GM23338 (cell line): ENCODE measurements around the gene TLE6. TPM values are rescaled to one million over a fixed set of nuclear protein-coding genes. Genes with fewer than 3 reads are reported as not detected.

Experiments
- ATAC-seq: fragments of 200-7000 bp; cut with Tn5 transposase; 3 replicates; pipeline ENCODE4 v1.9.1; 2020
- DNase-seq: peaks from one replicate; pipeline ENCODE4 v3.0.0-alpha.2; 2015; ENCODE audit warnings: low spot score
- H2AFZ ChIP-seq: fragments of 200-600 bp; sonication (generic); 2 replicates; pipeline ENCODE4 v1.8.0; 2016; ENCODE audit warnings: antibody characterized with exemption, mild to moderate bottlenecking, moderate library complexity
- H3F3A ChIP-seq: fragments of 200-600 bp; sonication (generic); replicated peaks from 2 replicates; pipeline ENCODE4 v1.8.0; 2017; ENCODE audit warnings: antibody characterized with exemption, mixed run types, low read depth
- H3K27ac ChIP-seq: fragments of 200-600 bp; sonication (generic); 2 replicates; pipeline ENCODE4 v1.6.1; 2016; ENCODE audit warnings: low read depth
- H3K27me3 ChIP-seq: fragments of 200-600 bp; sonication (generic); 2 replicates; pipeline ENCODE4 v1.8.0; 2016; ENCODE audit warnings: mild to moderate bottlenecking, mixed run types, moderate library complexity; ENCODE audit not compliant: insufficient read depth
- H3K36me3 ChIP-seq: fragments of 200-600 bp; sonication (generic); 2 replicates; pipeline ENCODE4 v1.8.0; 2016; ENCODE audit warnings: mild to moderate bottlenecking; ENCODE audit not compliant: insufficient read depth
- H3K4me1 ChIP-seq: fragments of 200-600 bp; sonication (generic); 2 replicates; pipeline ENCODE4 v1.8.0; 2016; ENCODE audit warnings: mild to moderate bottlenecking, moderate library complexity; ENCODE audit not compliant: insufficient read depth
- H3K4me2 ChIP-seq: fragments of 200-600 bp; sonication (generic); 2 replicates; pipeline ENCODE4 v1.7.1; 2017; ENCODE audit warnings: mixed run types
- H3K4me3 ChIP-seq: fragments of 200-600 bp; sonication (generic); 2 replicates; pipeline ENCODE4 v1.6.1; 2016; ENCODE audit warnings: mixed run types
- H3K79me2 ChIP-seq: fragments of 200-600 bp; sonication (generic); replicated peaks from 2 replicates; pipeline ENCODE4 v1.8.0; 2017; ENCODE audit warnings: mild to moderate bottlenecking; ENCODE audit not compliant: insufficient read depth
- H3K9me2 ChIP-seq: fragments of 200-600 bp; sonication (generic); 2 replicates; pipeline ENCODE4 v1.8.0; 2017; ENCODE audit not compliant: insufficient read depth
- H4K20me1 ChIP-seq: fragments of 200-600 bp; sonication (generic); replicated peaks from 2 replicates; pipeline ENCODE4 v1.8.0; 2017; ENCODE audit warnings: mild to moderate bottlenecking; ENCODE audit not compliant: insufficient read depth
- H3K27ac Mint-ChIP-seq: 2 replicates; pipeline ENCODE4 v1.8.0; 2020; ENCODE audit warnings: inconsistent platforms, mild to moderate bottlenecking, moderate library complexity, mixed read lengths
- H3K27me3 Mint-ChIP-seq: 3 replicates; pipeline ENCODE4 v1.8.0; 2022; ENCODE audit warnings: low read depth, mild to moderate bottlenecking, moderate library complexity, mixed read lengths, inconsistent platforms; ENCODE audit not compliant: insufficient read depth, poor library complexity
- H3K36me3 Mint-ChIP-seq: 3 replicates; pipeline ENCODE4 v1.8.0; 2021; ENCODE audit warnings: low read depth, mild to moderate bottlenecking, inconsistent platforms, moderate library complexity, mixed read lengths
- H3K4me1 Mint-ChIP-seq: 3 replicates; pipeline ENCODE4 v1.8.0; 2020; ENCODE audit warnings: mild to moderate bottlenecking, inconsistent platforms, mixed read lengths
- H3K4me3 Mint-ChIP-seq: 3 replicates; pipeline ENCODE4 v1.8.0; 2021; ENCODE audit warnings: moderate library complexity, mild to moderate bottlenecking, inconsistent platforms, mixed read lengths
- H3K9me3 Mint-ChIP-seq: 3 replicates; pipeline ENCODE4 v1.8.0; 2020; ENCODE audit warnings: moderate library complexity, mild to moderate bottlenecking, inconsistent platforms, mixed read lengths
- CREB1 ChIP-seq: fragments of 250-450 bp; sonication (Bioruptor Pico); IDR thresholded peaks from 2 replicates; pipeline ENCODE4 v1.5.0; 2020; ENCODE audit warnings: low read depth, mild to moderate bottlenecking, moderate library complexity
- EZH2 ChIP-seq: fragments of 200-600 bp; sonication (generic); IDR thresholded peaks from one replicate; pipeline ENCODE4 v1.8.0; 2017; ENCODE audit warnings: antibody characterized with exemption, mild to moderate bottlenecking, low read depth; ENCODE audit not compliant: unreplicated experiment
- EZH2phosphoT487 ChIP-seq: fragments of 200-600 bp; sonication (generic); IDR thresholded peaks from one replicate; pipeline ENCODE4 v1.8.1; 2018; ENCODE audit warnings: antibody characterized with exemption; ENCODE audit not compliant: unreplicated experiment
- JUNB ChIP-seq: IDR thresholded peaks from one replicate; pipeline ENCODE4 v1.6.1; 2016; ENCODE audit warnings: antibody characterized with exemption; ENCODE audit not compliant: unreplicated experiment
- NANOG ChIP-seq: IDR thresholded peaks from 2 replicates; pipeline ENCODE4 v1.6.1; 2016; ENCODE audit warnings: antibody characterized with exemption, borderline replicate concordance
- POLR2AphosphoS5 ChIP-seq: IDR thresholded peaks from 2 replicates; pipeline ENCODE4 v1.6.1; 2016; ENCODE audit warnings: antibody characterized with exemption, low read depth
- ZNF331 ChIP-seq: fragments of 250-450 bp; sonication (Bioruptor Pico); IDR thresholded peaks from 2 replicates; pipeline ENCODE4 v1.5.0; 2020; ENCODE audit warnings: low read depth, mild to moderate bottlenecking, moderate library complexity
- polyA plus RNA-seq: library from polyadenylated mRNA; unstranded; fragments of >200 nt; fragmentation: Nextera tagmentation; extraction: Ambion mirVana; gene quantifications from 2 replicates; pipeline ENCODE4 v1.2.1, GENCODE V29; 2016
- total RNA-seq: library from RNA; depleted of rRNA; stranded (reverse); fragments of >200 nt; shearing (Covaris generic); gene quantifications from 2 replicates; pipeline ENCODE4 v1.2.3, GENCODE V29; 2014
- TF ChIP-seq, protein P1 (sequence below): fragments of 250-450 bp; sonication (Bioruptor Pico); IDR thresholded peaks from 2 replicates; pipeline ENCODE4 v1.5.0; 2020; ENCODE audit warnings: mild to moderate bottlenecking, moderate library complexity
- TF ChIP-seq, protein P2 (sequence below): IDR thresholded peaks from one replicate; pipeline ENCODE4 v1.6.1; 2018; ENCODE audit warnings: antibody characterized with exemption; ENCODE audit not compliant: unreplicated experiment

TLE6 gene
- total and polyA plus RNA-seq, 2 experiments from 2014 or later: 2.4 TPM

DNA sequence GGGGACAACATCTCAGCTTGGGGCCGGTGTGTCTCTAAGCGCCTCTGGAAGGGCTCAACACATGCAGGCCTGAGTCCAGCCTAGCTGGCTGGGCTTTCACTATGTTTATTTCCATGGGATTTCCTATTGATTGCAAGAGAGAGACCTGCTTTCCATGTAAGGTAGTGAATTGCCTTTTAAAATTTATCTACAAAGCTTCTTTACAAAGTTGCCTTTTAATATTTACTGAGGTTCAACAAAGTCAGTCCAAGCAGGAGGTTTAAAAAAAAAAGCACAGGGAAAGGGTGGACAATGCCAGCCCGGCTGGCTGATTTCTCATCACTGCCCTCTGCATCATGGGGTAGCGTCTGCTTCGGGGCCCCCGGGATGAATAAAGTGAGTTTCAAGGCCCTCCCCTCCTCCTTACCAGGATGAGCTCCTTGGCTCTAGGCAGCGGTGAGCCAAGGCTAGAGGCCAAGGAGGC is 35.9 kb downstream of the TLE6 start (continued):
- TF ChIP-seq, protein P1, sequence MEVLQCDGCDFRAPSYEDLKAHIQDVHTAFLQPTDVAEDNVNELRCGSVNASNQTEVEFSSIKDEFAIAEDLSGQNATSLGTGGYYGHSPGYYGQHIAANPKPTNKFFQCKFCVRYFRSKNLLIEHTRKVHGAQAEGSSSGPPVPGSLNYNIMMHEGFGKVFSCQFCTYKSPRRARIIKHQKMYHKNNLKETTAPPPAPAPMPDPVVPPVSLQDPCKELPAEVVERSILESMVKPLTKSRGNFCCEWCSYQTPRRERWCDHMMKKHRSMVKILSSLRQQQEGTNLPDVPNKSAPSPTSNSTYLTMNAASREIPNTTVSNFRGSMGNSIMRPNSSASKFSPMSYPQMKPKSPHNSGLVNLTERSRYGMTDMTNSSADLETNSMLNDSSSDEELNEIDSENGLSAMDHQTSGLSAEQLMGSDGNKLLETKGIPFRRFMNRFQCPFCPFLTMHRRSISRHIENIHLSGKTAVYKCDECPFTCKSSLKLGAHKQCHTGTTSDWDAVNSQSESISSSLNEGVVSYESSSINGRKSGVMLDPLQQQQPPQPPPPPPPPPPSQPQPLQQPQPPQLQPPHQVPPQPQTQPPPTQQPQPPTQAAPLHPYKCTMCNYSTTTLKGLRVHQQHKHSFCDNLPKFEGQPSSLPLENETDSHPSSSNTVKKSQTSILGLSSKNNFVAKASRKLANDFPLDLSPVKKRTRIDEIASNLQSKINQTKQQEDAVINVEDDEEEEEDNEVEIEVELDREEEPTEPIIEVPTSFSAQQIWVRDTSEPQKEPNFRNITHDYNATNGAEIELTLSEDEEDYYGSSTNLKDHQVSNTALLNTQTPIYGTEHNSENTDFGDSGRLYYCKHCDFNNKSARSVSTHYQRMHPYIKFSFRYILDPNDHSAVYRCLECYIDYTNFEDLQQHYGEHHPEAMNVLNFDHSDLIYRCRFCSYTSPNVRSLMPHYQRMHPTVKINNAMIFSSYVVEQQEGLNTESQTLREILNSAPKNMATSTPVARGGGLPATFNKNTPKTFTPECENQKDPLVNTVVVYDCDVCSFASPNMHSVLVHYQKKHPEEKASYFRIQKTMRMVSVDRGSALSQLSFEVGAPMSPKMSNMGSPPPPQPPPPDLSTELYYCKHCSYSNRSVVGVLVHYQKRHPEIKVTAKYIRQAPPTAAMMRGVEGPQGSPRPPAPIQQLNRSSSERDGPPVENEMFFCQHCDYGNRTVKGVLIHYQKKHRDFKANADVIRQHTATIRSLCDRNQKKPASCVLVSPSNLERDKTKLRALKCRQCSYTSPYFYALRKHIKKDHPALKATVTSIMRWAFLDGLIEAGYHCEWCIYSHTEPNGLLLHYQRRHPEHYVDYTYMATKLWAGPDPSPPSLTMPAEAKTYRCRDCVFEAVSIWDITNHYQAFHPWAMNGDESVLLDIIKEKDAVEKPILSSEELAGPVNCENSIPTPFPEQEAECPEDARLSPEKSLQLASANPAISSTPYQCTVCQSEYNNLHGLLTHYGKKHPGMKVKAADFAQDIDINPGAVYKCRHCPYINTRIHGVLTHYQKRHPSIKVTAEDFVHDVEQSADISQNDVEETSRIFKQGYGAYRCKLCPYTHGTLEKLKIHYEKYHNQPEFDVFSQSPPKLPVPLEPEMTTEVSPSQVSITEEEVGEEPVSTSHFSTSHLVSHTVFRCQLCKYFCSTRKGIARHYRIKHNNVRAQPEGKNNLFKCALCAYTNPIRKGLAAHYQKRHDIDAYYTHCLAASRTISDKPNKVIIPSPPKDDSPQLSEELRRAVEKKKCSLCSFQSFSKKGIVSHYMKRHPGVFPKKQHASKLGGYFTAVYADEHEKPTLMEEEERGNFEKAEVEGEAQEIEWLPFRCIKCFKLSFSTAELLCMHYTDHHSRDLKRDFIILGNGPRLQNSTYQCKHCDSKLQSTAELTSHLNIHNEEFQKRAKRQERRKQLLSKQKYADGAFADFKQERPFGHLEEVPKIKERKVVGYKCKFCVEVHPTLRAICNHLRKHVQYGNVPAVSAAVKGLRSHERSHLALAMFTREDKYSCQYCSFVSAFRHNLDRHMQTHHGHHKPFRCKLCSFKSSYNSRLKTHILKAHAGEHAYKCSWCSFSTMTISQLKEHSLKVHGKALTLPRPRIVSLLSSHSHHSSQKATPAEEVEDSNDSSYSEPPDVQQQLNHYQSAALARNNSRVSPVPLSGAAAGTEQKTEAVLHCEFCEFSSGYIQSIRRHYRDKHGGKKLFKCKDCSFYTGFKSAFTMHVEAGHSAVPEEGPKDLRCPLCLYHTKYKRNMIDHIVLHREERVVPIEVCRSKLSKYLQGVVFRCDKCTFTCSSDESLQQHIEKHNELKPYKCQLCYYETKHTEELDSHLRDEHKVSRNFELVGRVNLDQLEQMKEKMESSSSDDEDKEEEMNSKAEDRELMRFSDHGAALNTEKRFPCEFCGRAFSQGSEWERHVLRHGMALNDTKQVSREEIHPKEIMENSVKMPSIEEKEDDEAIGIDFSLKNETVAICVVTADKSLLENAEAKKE (CRISPR knock-in tag): no peak
- TF ChIP-seq JUNB (no peak), EZH2phosphoT487 (no peak), ZNF331 (CRISPR knock-in tag) (no peak)

DNA sequence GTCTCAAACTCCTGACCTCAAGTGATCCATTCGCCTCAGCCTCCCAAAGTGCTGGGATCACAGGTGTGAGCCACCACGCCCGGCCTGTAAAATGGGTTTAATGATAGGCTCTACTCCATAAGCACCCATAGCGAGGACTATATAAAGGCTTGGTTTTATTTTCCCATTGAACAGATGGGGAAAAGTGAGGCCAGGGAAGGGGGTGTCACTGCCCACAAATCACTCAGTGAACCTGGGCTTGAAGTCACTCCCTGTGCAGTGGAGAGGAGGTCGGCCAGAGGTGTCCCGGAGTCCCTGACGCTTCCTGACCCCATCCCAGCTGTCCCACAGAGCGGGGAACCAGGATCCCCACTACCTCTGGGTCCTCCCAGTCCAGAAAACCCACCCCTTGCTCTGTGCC is 36.8 kb downstream of the TLE6 start:
- H3K27me3 Mint-ChIP-seq: peaks cover 19% of the 10 kb centered on the region
- H3K36me3 Mint-ChIP-seq: no peaks in the 10 kb centered on the region; the same call in 2 of the 3 replicates
- Histone ChIP-seq H3F3A (no peaks in the 10 kb centered on the region), H3K4me2 (no peak overlapping the region), H3K9me2 (no peaks in the 10 kb centered on the region), H3K36me3 (no peaks in the 10 kb centered on the region), H2AFZ (no peak overlapping the region), H3K4me3 (no peak overlapping the region), H3K79me2 (no peaks in the 10 kb centered on the region), H3K27ac (no peak overlapping the region), H3K27me3 (no peaks in the 10 kb centered on the region), H4K20me1 (no peaks in the 10 kb centered on the region), H3K4me1 (no peaks in the 10 kb centered on the region)
- H3K4me1 Mint-ChIP-seq: peaks cover 4% of the 10 kb centered on the region; the same call in 2 of the 3 replicates
- TF ChIP-seq NANOG (no peak), CREB1 (CRISPR knock-in tag) (no peak), POLR2AphosphoS5 (no peak), EZH2 (no peak), JUNB (no peak), ZNF331 (CRISPR knock-in tag) (no peak)
- TF ChIP-seq, protein P2, sequence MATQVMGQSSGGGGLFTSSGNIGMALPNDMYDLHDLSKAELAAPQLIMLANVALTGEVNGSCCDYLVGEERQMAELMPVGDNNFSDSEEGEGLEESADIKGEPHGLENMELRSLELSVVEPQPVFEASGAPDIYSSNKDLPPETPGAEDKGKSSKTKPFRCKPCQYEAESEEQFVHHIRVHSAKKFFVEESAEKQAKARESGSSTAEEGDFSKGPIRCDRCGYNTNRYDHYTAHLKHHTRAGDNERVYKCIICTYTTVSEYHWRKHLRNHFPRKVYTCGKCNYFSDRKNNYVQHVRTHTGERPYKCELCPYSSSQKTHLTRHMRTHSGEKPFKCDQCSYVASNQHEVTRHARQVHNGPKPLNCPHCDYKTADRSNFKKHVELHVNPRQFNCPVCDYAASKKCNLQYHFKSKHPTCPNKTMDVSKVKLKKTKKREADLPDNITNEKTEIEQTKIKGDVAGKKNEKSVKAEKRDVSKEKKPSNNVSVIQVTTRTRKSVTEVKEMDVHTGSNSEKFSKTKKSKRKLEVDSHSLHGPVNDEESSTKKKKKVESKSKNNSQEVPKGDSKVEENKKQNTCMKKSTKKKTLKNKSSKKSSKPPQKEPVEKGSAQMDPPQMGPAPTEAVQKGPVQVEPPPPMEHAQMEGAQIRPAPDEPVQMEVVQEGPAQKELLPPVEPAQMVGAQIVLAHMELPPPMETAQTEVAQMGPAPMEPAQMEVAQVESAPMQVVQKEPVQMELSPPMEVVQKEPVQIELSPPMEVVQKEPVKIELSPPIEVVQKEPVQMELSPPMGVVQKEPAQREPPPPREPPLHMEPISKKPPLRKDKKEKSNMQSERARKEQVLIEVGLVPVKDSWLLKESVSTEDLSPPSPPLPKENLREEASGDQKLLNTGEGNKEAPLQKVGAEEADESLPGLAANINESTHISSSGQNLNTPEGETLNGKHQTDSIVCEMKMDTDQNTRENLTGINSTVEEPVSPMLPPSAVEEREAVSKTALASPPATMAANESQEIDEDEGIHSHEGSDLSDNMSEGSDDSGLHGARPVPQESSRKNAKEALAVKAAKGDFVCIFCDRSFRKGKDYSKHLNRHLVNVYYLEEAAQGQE: no peak
- ATAC-seq: no peak
- H3K27ac Mint-ChIP-seq: no peak overlapping the region
- no peak overlapping the region for H3K4me3 Mint-ChIP-seq
- no peaks in the 10 kb centered on the region for H3K9me3 Mint-ChIP-seq
- DNase-seq: no peak
